Measurements from ENCODE around the gene TMED7.

TMED7 gene

DNA sequence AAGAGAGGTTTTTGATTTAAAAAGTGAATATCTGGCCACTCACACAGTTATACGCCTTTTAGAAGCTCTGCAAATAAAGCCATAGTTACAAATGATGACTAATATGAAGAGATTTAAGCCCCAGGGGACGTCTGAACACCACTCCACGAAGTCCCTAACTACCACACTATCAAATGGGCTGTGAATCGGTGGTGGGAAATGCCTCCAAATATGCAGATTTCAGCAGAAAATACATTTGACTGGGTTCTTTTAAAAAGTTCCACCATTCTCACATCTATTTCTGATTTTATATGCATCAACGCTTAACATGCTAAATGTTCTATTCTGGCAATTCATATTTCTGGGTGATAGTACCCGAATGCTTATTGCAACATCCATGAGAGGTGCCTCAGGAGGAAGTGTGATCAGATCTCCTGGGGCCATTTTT lies 46.1 kb downstream of the TMED7 start:
- DNase-seq: peak; percentile 90

DNA sequence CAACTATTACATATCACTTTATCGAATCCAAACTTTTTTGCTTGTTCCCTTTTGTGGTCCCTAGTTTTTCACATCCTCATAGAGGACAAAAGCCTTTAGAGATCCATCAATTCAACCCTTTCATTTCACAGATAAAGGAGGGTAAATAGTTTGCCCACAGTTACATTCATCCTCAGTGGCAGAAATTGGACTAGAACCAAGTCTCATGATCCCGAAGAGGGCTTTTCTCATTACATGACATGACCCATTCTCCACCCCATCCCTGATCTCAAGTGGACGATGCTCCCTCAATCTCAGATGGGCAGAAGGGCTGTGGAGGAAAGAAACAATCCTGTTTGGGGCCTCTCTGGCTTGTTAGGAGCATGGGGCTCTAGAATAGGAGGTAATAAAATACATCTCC lies 46.6 kb downstream of the TMED7 start:
- no peak for DNase-seq

DNA sequence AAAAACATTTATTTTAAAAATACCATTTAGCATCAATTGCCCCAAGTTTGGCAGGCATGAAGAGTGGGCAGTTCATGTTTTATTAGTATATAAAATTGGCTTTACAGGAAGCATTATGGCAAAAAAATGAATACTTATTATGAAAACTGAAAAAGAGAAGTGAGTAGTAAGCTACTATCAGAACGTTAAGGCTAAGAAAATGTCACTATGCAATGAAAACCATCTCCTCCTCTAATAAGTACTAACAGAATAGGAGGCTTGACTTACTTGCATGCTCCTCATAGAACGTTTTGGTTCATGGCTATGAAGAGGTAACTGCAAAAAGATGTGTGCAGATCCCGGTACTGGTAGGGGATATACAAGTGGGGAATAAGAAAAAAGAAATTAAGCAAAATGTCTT lies 47.2 kb downstream of the TMED7 start:
- DNase-seq: no peak

DNA sequence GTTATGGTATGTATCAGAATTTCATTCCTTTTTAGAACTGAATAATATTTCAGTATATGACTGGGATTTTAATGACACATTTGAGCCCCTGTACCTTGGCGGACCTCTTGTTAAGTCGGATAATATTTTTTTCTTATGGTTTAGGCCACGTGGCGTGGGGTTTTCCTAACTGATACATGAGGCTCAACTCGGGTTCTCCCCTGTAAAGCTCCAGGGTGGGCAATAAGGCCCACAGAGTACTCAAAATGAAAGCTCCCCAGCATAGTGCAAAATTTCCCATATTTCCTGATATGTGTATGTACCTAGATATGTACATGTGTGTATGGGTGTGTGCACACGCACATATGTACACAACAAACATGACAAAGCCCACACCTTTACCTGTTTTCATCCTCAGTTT lies 48.1 kb downstream of the TMED7 start:
- no peak for DNase-seq

DNA sequence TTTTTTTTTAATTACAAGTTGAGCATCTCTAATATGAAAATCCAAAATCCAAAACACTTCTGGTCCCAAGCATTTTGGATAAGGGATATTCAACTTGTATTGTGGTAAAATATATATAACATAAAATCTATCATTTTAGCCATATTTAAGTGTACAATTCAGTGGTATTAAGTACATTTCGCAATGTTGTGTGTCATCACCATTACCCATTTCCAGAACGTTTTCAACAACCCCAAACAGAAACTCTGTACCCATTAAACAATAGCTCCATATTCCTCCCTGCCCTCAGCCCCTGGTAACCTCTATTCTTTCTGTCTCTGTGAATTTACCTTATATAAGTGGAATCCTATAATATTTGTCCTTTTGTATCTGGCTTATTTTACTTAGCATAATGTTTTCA lies 48.5 kb downstream of the TMED7 start:
- no peak for DNase-seq

DNA sequence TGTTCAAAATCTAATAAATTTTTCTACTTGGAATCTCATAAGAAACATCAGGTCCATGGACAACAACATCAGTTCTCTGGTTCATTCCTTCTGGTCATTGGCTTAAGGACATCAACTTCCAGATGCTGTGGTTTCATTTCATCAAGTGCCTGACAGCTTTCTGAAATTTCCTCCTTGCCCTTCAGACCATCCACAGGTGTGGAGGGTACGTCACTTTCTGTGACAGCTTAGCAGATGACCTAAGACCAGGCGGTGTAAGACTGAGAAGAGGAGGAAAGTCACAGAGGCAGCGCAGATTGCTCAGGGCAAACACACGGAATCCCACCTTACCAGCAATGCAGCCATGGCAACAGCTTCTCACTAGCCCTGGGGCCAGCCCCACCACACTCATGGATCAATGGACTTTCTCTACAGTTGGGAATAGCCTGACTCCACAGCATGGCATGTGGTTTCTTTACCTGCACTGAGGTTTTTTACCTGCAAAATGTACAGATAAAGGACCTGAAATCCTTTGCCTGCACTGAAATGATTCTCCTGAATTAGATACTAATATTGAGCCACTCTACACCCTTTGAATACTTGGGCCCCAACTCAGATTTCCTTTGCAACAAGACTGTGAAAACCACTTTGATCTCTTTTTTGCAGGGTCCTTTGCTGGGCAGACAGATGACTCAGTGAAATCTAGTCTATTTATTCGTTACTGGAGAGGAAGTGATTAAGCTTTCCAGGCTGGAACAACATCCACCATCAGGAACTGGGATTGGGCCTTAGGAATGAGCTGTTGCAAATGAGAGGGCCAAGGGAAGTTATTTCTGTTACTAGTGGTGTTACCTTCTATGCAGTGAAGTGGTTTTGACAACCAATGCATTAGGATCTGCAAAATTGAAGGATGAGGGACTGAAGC lies 50.4 kb downstream of the TMED7 start:
- DNase-seq: peak; percentile 89

DNA sequence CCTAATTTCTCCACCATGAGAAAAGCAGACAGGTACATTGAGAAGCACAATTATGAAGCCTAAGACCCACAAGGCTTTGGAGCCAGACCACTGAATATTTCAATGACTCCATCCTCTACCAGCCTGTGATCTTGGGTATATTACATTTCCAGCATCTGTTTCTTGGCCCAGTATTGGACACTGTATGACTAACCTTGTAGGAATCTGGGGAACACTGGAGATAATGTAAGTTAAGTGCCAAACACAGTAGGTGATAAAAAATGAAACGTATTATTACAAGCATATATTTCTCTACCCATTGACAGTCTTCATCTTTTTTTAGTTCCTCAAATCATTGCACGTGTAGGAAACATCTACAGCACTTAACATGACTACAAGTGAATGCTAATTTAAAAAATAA lies 52.7 kb downstream of the TMED7 start:
- peak; percentile 88 for DNase-seq

DNA sequence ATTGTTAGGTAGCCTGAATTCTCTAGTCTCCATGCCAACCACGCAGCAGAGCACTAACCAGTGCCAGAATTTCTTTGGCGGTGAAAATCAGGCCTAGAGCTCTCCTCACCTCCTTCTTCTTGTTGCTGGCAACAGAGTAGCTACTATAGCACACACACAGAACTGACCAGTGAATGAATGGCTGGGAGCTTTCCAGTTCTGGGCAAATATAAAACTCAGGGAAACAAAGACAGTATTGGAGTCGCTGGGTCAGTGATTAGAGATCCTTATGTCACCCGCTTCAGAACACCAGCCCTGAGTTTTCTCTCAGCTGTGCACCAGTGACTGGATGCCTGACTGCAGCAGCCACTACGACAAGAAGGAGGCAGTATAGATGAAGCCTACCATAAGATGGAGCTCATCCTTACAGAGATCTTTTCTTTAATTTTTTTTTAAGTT lies 54.4 kb downstream of the TMED7 start:
- no peak for DNase-seq

DNA sequence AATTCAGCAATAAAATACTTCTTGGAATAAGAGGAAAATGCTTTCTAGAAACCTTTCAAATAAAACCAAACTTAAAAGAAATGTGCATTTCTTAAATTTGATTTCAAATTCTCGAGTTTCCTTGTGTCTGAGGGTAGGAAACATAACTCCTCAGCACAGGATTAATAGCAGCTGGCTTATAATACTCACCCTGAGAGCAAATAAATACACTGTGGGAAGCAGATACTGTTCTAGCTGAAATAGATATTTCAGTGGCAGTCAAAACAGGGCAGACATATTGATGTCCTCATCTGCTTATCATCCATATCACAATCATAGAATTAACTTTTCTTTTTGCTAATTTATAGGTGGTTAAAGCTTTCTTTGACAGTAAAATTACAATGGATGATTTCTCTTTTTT lies 57.2 kb downstream of the TMED7 start:
- DNase-seq: no peak

DNA sequence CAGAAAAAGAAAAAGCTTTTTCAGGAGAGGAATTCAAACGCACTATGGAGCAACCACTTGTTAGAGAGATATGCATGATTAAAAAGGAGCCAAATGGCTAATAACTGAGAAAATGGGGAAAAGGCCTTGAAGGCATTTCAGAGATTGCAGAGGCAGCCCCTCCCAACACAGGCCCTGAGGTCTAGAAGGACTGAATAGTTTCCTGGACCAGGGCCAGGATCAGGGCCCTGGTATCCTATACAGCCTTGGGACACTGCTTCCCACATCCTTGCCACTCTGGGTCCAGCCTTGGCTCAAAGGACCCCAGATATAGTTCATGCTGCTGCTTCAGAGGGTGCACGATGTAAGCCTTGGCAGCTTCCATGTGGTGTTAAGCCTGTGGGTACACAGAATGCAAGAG lies 60.6 kb downstream of the TMED7 start:
- no peak for DNase-seq
